ENCODE results near the gene AGBL1.

AGBL1 gene

GRCh38 chr15:86193716-86194380 lies 114.2 kb downstream of the AGBL1 start:
- in situ Hi-C loops (cut with HindIII; ENCODE audit: low sequenced_read_pairs), result no loop called here
- DNase-seq (ENCODE audit: low read depth, low spot score), result no peak
- no peak for TF ChIP-seq CTCF (IDR thresholded peaks at IDR 0.05; ENCODE audit: low read depth, low read length)
- no peak overlapping the region for H3K4me3 ChIP-seq (ENCODE audit: low read depth, low read length)

GRCh38 chr15:86197770-86198169 lies 118.1 kb downstream of the AGBL1 start:
- no peak overlapping the region for H3K4me3 ChIP-seq (ENCODE audit: low read depth, low read length)
- TF ChIP-seq CTCF (IDR thresholded peaks at IDR 0.05; ENCODE audit: low read depth, low read length), result no peak
- in situ Hi-C loops (cut with HindIII; ENCODE audit: low sequenced_read_pairs), result no loop called here
- no peak for DNase-seq (ENCODE audit: low read depth, low spot score)

GRCh38 chr15:86199467-86200145 lies 119.9 kb downstream of the AGBL1 start:
- no peak overlapping the region for H3K4me3 ChIP-seq (ENCODE audit: low read depth, low read length)
- TF ChIP-seq CTCF (IDR thresholded peaks at IDR 0.05; ENCODE audit: low read depth, low read length), result no peak
- DNase-seq (ENCODE audit: low read depth, low spot score), result no peak
- in situ Hi-C loops (cut with HindIII; ENCODE audit: low sequenced_read_pairs), result no loop called here

- TF ChIP-seq CTCF (IDR thresholded peaks at IDR 0.05; ENCODE audit: low read depth, low read length), result no peak
- in situ Hi-C loops (cut with HindIII; ENCODE audit: low sequenced_read_pairs), result no loop called here
- no peak for DNase-seq (ENCODE audit: low read depth, low spot score)
- H3K4me3 ChIP-seq (ENCODE audit: low read depth, low read length), result no peak overlapping the region
Measured at GRCh38 chr15:86201313-86202008, 121.8 kb downstream of the AGBL1 start.

- DNase-seq (ENCODE audit: low read depth, low spot score), result no peak
- no peak for TF ChIP-seq CTCF (IDR thresholded peaks at IDR 0.05; ENCODE audit: low read depth, low read length)
- no peak overlapping the region for H3K4me3 ChIP-seq (ENCODE audit: low read depth, low read length)
- in situ Hi-C loops (cut with HindIII; ENCODE audit: low sequenced_read_pairs), result no loop called here
Measured at GRCh38 chr15:86203462-86203861, 123.8 kb downstream of the AGBL1 start.

GRCh38 chr15:86205096-86205495 lies 125.4 kb downstream of the AGBL1 start:
- no peak overlapping the region for H3K4me3 ChIP-seq (ENCODE audit: low read depth, low read length)
- no peak for TF ChIP-seq CTCF (IDR thresholded peaks at IDR 0.05; ENCODE audit: low read depth, low read length)
- DNase-seq (ENCODE audit: low read depth, low spot score), result no peak
- in situ Hi-C loops (cut with HindIII; ENCODE audit: low sequenced_read_pairs), result no loop called here

Data from astrocyte of the spinal cord (primary cell).